ENCODE data around the gene SORCS1. TPM values are rescaled to one million over a fixed set of nuclear protein-coding genes. Genes with fewer than 3 reads are reported as not detected.

The SORCS1 gene
- total and polyA plus RNA-seq, 2 of the 13 experiments (the other 11 are each of a cell fraction or from before 2014, with no cell fraction given), result not detected

DNA sequence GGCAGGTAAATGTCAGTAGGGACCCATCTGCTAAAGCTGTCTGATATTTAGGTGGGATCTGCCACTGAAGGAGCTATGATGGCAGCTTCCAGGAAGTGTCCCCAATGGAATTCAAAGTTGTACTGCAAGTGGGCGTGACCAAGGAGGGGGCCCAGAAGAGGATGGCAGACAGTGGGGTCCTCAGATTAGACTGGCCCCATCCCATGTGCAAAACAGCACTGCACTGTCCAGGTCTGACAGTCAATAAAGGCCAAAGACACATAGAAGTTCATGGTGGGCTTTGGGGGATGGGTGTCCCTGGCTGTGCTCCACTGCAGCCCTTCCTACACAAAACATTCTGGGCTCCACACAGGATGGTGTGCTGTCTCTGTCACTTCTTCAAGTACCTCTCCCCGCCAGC lies 49.8 kb upstream of the SORCS1 start:
- intact Hi-C loops (cut with micrococcal nuclease; ENCODE audit: unreplicated experiment), result no loop called here
- Histone ChIP-seq H3K9me3 (ENCODE audit: low read length) (peaks cover 94% of the 10 kb centered on the region), H3K4me3 (replicated peaks in 1 of 3; ENCODE audit: insufficient read depth in 1 of 3, low read depth in 2 of 3, low read length in 3 of 3) (no peak overlapping the region), H3K27ac (ENCODE audit: extremely low read length, insufficient read depth, low read length) (no peak overlapping the region), H3K4me2 (ENCODE audit: low read depth, low read length) (no peak overlapping the region), H3K27me3 (ENCODE audit: control insufficient read depth in 1 of 2, insufficient read depth in 2 of 2, low read length in 2 of 2) (no peaks in the 10 kb centered on the region), H2AFZ (ENCODE audit: low read length) (no peak overlapping the region), H3K79me2 (ENCODE audit: insufficient read depth, low read length) (no peaks in the 10 kb centered on the region), H4K20me1 (ENCODE audit: insufficient read depth, low read length) (no peaks in the 10 kb centered on the region), H3K36me3 (replicated peaks in 1 of 2; ENCODE audit: control insufficient read depth in 1 of 2, insufficient read depth in 2 of 2, low read length in 2 of 2) (no peaks in the 10 kb centered on the region), H3K9ac (ENCODE audit: insufficient read depth, low read depth, low read length) (no peak overlapping the region), H3K4me1 (ENCODE audit: insufficient read depth, low read length) (no peaks in the 10 kb centered on the region)
- POLR2A ChIA-PET, result no interaction called here
- ATAC-seq (no peak), FAIRE-seq (no peak), DNase-seq (ENCODE audit: low spot score) (no peak)
- WGBS (ENCODE audit: low lambda C conversion rate), result no CpG with 5 or more reads among the region's 2 CpGs
- in situ Hi-C loops (cut with HindIII; ENCODE audit: extremely low pct_ligation_motif_present, low pct_unique_long_range_greater_than_20kb), result no loop called here
- BruUV-seq (replicated peaks), result no TSS peak
- CTCF ChIA-PET (ENCODE audit: low intra/inter-chr PET ratio, low total read pairs), result no interaction called here
- TF ChIP-seq MTERF4 (CRISPR knock-in tag; IDR thresholded peaks at IDR 0.05) (no peak), FOSL2 (CRISPR knock-in tag; IDR thresholded peaks at IDR 0.05) (no peak), PATZ1 (CRISPR knock-in tag; IDR thresholded peaks at IDR 0.05) (no peak), SALL1 (CRISPR knock-in tag; IDR thresholded peaks at IDR 0.05) (no peak), ZNF567 (CRISPR knock-in tag; IDR thresholded peaks at IDR 0.05; ENCODE audit: borderline replicate concordance) (no peak), XRCC5 (optimal IDR thresholded peaks at IDR 0.05; ENCODE audit: low read length) (no peak), WIZ (CRISPR knock-in tag; IDR thresholded peaks at IDR 0.05) (no peak), HCFC1 (IDR thresholded peaks at IDR 0.05; ENCODE audit: low read depth, low read length) (no peak)
- TF ChIP-seq, protein P1, sequence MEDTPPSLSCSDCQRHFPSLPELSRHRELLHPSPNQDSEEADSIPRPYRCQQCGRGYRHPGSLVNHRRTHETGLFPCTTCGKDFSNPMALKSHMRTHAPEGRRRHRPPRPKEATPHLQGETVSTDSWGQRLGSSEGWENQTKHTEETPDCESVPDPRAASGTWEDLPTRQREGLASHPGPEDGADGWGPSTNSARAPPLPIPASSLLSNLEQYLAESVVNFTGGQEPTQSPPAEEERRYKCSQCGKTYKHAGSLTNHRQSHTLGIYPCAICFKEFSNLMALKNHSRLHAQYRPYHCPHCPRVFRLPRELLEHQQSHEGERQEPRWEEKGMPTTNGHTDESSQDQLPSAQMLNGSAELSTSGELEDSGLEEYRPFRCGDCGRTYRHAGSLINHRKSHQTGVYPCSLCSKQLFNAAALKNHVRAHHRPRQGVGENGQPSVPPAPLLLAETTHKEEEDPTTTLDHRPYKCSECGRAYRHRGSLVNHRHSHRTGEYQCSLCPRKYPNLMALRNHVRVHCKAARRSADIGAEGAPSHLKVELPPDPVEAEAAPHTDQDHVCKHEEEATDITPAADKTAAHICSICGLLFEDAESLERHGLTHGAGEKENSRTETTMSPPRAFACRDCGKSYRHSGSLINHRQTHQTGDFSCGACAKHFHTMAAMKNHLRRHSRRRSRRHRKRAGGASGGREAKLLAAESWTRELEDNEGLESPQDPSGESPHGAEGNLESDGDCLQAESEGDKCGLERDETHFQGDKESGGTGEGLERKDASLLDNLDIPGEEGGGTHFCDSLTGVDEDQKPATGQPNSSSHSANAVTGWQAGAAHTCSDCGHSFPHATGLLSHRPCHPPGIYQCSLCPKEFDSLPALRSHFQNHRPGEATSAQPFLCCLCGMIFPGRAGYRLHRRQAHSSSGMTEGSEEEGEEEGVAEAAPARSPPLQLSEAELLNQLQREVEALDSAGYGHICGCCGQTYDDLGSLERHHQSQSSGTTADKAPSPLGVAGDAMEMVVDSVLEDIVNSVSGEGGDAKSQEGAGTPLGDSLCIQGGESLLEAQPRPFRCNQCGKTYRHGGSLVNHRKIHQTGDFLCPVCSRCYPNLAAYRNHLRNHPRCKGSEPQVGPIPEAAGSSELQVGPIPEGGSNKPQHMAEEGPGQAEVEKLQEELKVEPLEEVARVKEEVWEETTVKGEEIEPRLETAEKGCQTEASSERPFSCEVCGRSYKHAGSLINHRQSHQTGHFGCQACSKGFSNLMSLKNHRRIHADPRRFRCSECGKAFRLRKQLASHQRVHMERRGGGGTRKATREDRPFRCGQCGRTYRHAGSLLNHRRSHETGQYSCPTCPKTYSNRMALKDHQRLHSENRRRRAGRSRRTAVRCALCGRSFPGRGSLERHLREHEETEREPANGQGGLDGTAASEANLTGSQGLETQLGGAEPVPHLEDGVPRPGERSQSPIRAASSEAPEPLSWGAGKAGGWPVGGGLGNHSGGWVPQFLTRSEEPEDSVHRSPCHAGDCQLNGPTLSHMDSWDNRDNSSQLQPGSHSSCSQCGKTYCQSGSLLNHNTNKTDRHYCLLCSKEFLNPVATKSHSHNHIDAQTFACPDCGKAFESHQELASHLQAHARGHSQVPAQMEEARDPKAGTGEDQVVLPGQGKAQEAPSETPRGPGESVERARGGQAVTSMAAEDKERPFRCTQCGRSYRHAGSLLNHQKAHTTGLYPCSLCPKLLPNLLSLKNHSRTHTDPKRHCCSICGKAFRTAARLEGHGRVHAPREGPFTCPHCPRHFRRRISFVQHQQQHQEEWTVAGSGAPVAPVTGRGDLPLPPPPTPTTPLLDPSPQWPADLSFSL (CRISPR knock-in tag; IDR thresholded peaks at IDR 0.05), result no peak
- TF ChIP-seq, protein P2, sequence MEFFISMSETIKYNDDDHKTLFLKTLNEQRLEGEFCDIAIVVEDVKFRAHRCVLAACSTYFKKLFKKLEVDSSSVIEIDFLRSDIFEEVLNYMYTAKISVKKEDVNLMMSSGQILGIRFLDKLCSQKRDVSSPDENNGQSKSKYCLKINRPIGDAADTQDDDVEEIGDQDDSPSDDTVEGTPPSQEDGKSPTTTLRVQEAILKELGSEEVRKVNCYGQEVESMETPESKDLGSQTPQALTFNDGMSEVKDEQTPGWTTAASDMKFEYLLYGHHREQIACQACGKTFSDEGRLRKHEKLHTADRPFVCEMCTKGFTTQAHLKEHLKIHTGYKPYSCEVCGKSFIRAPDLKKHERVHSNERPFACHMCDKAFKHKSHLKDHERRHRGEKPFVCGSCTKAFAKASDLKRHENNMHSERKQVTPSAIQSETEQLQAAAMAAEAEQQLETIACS (CRISPR knock-in tag; IDR thresholded peaks at IDR 0.05), result no peak
- TF ChIP-seq, protein P3, sequence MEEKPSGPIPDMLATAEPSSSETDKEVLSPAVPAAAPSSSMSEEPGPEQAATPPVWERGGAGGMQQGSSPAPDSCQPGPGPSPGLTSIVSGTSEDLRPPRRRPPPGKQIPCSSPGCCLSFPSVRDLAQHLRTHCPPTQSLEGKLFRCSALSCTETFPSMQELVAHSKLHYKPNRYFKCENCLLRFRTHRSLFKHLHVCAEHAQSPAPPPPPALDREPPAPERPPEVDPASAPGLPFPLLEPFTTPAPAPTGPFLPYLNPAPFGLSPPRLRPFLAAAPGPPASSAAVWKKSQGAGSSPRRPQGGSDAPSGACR (CRISPR knock-in tag; IDR thresholded peaks at IDR 0.05), result no peak
- TF ChIP-seq, protein P4, sequence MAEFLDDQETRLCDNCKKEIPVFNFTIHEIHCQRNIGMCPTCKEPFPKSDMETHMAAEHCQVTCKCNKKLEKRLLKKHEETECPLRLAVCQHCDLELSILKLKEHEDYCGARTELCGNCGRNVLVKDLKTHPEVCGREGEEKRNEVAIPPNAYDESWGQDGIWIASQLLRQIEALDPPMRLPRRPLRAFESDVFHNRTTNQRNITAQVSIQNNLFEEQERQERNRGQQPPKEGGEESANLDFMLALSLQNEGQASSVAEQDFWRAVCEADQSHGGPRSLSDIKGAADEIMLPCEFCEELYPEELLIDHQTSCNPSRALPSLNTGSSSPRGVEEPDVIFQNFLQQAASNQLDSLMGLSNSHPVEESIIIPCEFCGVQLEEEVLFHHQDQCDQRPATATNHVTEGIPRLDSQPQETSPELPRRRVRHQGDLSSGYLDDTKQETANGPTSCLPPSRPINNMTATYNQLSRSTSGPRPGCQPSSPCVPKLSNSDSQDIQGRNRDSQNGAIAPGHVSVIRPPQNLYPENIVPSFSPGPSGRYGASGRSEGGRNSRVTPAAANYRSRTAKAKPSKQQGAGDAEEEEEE (CRISPR knock-in tag; IDR thresholded peaks at IDR 0.05; ENCODE audit: borderline replicate concordance), result no peak

Data from HepG2 (cell line).